ENCODE data around the gene QKI.

Gene QKI

GRCh38 chr6:163404825-163405265, 9.7 kb upstream of the QKI start (continued):
- TF ChIP-seq ZNF704 (tag by site-specific recombination; IDR thresholded peaks at IDR 0.05) (no peak), MEIS1 (CRISPR knock-in tag; IDR thresholded peaks at IDR 0.05; ENCODE audit: borderline replicate concordance) (no peak)

DNA sequence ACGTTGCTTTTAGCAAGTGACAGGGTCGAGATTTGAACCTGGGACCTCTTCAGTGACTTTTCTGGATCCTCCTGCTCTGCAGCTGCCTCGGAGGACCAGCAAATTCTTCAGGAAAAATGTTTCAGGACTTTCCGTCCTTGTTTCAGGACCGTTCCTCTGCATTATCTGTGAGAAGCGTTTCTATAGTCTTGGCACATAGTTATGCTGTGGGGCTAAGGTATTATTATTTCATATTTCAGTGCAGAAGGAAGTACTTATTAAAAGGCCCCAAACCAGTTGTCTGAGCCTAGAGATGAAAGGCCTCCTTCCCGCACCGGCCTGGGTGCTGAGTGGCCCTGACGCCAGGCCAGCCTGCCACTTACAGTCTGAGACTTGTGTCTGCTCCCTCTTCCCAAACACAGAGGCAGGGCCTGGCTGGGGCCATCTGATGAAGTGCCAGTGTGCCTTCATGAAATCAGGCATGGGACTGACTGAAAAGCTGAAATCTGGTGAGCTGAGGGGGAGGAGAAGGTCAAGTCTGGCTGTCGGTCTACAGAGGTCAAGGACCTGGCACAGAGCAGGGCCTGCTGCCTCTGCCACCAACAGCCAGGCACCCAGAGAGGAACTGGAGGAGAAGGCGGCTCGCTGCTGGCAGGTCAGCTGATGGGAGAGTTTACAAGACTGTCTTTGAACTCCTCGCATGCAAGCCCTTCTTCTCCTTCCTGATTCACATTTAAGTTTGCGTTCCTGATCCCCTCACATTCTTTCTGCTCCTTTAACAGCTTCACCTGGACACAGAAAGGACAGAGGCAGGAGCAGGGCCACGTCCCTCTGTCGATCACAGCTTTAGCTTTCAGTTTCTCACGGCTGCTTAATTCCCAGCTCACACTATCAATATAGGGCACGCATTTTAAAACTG, 8.9 kb upstream of the QKI start:
- H3K36me3 ChIP-seq (ENCODE audit: control insufficient read depth in 2 of 2, insufficient read depth in 1 of 2, low read length in 2 of 2) = no peaks in the 10 kb centered on the region
- H3K4me1 ChIP-seq (ENCODE audit: control insufficient read depth, insufficient read depth, low read length) = no peaks in the 10 kb centered on the region
- CTCF ChIA-PET = no interaction called here
- TF ChIP-seq ZNF747 (tag by site-specific recombination; IDR thresholded peaks at IDR 0.05) (no peak), ZNF274 (IDR thresholded peaks at IDR 0.05; ENCODE audit: low read length) (no peak), ZNF274 (tag by site-specific recombination; IDR thresholded peaks at IDR 0.05; ENCODE audit: borderline replicate concordance) (no peak), OVOL3 (tag by site-specific recombination; IDR thresholded peaks at IDR 0.05) (no peak), KLF10 (tag by site-specific recombination; IDR thresholded peaks at IDR 0.05) (no peak), ZNF23 (tag by site-specific recombination; IDR thresholded peaks at IDR 0.05; ENCODE audit: borderline replicate concordance) (no peak), ZNF394 (tag by site-specific recombination; IDR thresholded peaks at IDR 0.05; ENCODE audit: borderline replicate concordance) (no peak), ZNF548 (tag by site-specific recombination; IDR thresholded peaks at IDR 0.05) (no peak), ZNF501 (tag by site-specific recombination; IDR thresholded peaks at IDR 0.05) (no peak), ZNF596 (tag by site-specific recombination; IDR thresholded peaks at IDR 0.05) (no peak), ZBTB7A (tag by site-specific recombination; IDR thresholded peaks at IDR 0.05; ENCODE audit: low read depth) (no peak), ZFHX2 (tag by site-specific recombination; conservative IDR thresholded peaks at IDR 0.05) (no peak), ZNF510 (tag by site-specific recombination; IDR thresholded peaks at IDR 0.05; ENCODE audit: insufficient replicate concordance) (no peak), ZNF350 (tag by site-specific recombination; IDR thresholded peaks at IDR 0.05) (no peak), ZNF664 (tag by site-specific recombination; IDR thresholded peaks at IDR 0.05) (no peak), ZNF184 (tag by site-specific recombination; IDR thresholded peaks at IDR 0.05) (no peak)
- TF ChIP-seq, protein P1, sequence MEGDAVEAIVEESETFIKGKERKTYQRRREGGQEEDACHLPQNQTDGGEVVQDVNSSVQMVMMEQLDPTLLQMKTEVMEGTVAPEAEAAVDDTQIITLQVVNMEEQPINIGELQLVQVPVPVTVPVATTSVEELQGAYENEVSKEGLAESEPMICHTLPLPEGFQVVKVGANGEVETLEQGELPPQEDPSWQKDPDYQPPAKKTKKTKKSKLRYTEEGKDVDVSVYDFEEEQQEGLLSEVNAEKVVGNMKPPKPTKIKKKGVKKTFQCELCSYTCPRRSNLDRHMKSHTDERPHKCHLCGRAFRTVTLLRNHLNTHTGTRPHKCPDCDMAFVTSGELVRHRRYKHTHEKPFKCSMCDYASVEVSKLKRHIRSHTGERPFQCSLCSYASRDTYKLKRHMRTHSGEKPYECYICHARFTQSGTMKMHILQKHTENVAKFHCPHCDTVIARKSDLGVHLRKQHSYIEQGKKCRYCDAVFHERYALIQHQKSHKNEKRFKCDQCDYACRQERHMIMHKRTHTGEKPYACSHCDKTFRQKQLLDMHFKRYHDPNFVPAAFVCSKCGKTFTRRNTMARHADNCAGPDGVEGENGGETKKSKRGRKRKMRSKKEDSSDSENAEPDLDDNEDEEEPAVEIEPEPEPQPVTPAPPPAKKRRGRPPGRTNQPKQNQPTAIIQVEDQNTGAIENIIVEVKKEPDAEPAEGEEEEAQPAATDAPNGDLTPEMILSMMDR (tag by site-specific recombination; IDR thresholded peaks at IDR 0.05) = no peak
- TF ChIP-seq, protein P2, sequence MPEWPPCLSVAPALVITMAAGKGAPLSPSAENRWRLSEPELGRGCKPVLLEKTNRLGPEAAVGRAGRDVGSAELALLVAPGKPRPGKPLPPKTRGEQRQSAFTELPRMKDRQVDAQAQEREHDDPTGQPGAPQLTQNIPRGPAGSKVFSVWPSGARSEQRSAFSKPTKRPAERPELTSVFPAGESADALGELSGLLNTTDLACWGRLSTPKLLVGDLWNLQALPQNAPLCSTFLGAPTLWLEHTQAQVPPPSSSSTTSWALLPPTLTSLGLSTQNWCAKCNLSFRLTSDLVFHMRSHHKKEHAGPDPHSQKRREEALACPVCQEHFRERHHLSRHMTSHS (tag by site-specific recombination; IDR thresholded peaks at IDR 0.05) = no peak
- H3K4me3 ChIP-seq (ENCODE audit: low read depth, low read length) = no peak overlapping the region
- no peaks in the 10 kb centered on the region for H3K9me3 ChIP-seq (ENCODE audit: control insufficient read depth, insufficient read depth, low read depth, low read length)
- H3K27ac ChIP-seq (ENCODE audit: extremely low read depth, low read depth, low read length) = no peak overlapping the region
- POLR2A ChIA-PET = no interaction called here

DNA sequence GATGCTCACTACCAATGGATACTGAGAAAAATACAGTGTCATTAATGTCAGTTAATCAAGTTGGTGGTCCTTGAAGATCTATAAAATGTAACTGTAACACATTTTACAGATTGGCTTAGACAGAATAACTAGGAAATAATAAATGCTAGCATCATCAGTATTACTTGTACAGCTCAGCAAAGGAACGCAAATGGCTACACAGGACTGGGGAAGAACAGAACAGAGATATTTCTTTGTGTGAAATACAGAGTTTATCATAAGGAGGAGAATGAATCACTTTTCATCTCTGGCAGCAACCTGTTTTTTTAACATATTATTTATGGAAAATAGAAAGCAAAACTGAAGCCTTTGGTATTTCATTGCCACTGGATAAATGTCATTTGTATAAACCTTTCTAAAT, 8.2 kb upstream of the QKI start:
- H3K36me3 ChIP-seq (ENCODE audit: control insufficient read depth in 2 of 2, insufficient read depth in 1 of 2, low read length in 2 of 2) = no peaks in the 10 kb centered on the region
- H3K4me3 ChIP-seq (ENCODE audit: low read depth, low read length) = no peak overlapping the region
- H3K9me3 ChIP-seq (ENCODE audit: control insufficient read depth, insufficient read depth, low read depth, low read length) = no peaks in the 10 kb centered on the region
- CTCF ChIA-PET = no interaction called here
- POLR2A ChIA-PET = no interaction called here
- no peak overlapping the region for H3K27ac ChIP-seq (ENCODE audit: extremely low read depth, low read depth, low read length)
- no peaks in the 10 kb centered on the region for H3K4me1 ChIP-seq (ENCODE audit: control insufficient read depth, insufficient read depth, low read length)
- TF ChIP-seq, protein P3, sequence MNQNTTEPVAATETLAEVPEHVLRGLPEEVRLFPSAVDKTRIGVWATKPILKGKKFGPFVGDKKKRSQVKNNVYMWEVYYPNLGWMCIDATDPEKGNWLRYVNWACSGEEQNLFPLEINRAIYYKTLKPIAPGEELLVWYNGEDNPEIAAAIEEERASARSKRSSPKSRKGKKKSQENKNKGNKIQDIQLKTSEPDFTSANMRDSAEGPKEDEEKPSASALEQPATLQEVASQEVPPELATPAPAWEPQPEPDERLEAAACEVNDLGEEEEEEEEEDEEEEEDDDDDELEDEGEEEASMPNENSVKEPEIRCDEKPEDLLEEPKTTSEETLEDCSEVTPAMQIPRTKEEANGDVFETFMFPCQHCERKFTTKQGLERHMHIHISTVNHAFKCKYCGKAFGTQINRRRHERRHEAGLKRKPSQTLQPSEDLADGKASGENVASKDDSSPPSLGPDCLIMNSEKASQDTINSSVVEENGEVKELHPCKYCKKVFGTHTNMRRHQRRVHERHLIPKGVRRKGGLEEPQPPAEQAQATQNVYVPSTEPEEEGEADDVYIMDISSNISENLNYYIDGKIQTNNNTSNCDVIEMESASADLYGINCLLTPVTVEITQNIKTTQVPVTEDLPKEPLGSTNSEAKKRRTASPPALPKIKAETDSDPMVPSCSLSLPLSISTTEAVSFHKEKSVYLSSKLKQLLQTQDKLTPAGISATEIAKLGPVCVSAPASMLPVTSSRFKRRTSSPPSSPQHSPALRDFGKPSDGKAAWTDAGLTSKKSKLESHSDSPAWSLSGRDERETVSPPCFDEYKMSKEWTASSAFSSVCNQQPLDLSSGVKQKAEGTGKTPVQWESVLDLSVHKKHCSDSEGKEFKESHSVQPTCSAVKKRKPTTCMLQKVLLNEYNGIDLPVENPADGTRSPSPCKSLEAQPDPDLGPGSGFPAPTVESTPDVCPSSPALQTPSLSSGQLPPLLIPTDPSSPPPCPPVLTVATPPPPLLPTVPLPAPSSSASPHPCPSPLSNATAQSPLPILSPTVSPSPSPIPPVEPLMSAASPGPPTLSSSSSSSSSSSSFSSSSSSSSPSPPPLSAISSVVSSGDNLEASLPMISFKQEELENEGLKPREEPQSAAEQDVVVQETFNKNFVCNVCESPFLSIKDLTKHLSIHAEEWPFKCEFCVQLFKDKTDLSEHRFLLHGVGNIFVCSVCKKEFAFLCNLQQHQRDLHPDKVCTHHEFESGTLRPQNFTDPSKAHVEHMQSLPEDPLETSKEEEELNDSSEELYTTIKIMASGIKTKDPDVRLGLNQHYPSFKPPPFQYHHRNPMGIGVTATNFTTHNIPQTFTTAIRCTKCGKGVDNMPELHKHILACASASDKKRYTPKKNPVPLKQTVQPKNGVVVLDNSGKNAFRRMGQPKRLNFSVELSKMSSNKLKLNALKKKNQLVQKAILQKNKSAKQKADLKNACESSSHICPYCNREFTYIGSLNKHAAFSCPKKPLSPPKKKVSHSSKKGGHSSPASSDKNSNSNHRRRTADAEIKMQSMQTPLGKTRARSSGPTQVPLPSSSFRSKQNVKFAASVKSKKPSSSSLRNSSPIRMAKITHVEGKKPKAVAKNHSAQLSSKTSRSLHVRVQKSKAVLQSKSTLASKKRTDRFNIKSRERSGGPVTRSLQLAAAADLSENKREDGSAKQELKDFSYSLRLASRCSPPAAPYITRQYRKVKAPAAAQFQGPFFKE (tag by site-specific recombination; IDR thresholded peaks at IDR 0.05; ENCODE audit: borderline replicate concordance) = no peak
- TF ChIP-seq ZSCAN16 (tag by site-specific recombination; IDR thresholded peaks at IDR 0.05) (no peak), ZEB2 (tag by site-specific recombination; IDR thresholded peaks at IDR 0.05) (no peak), ZNF660 (tag by site-specific recombination; IDR thresholded peaks at IDR 0.05) (no peak)

Data from HEK293 (cell line).